Skeletal muscle tissue (tissue), 4 donors: ENCODE results near the gene MYO1A. TPM values are rescaled to one million over a fixed set of nuclear protein-coding genes. Genes with fewer than 3 reads are reported as not detected.

Experiments used
- H3K27ac ChIP-seq: one replicate; pipeline ENCODE4 v1.7.0; 2013; ENCODE audit warnings: mild to moderate bottlenecking, low read depth, low read length, inconsistent platforms
- H3K27me3 ChIP-seq, 3 donors: one replicate each; pipeline ENCODE4 v1.7.0; 2013; ENCODE audit warnings: low read length in 3 of 3; ENCODE audit not compliant: control insufficient read depth in 3 of 3, insufficient read depth in 3 of 3
- H3K36me3 ChIP-seq, 3 donors: one replicate each; pipeline ENCODE4 v1.7.0; 2013; ENCODE audit warnings: low read length in 3 of 3; ENCODE audit not compliant: control insufficient read depth in 3 of 3, insufficient read depth in 3 of 3
- H3K4me1 ChIP-seq, 3 donors: one replicate each; pipeline ENCODE4 v1.7.0; 2013; ENCODE audit warnings: low read length in 3 of 3, mild to moderate bottlenecking in 3 of 3; ENCODE audit not compliant: control insufficient read depth in 3 of 3, insufficient read depth in 3 of 3
- H3K4me3 ChIP-seq, 3 donors: one replicate each; pipeline ENCODE4 v1.7.0; 2013; ENCODE audit warnings: low read length in 3 of 3
- H3K9ac ChIP-seq, 3 donors: one replicate each; pipeline ENCODE4 v1.7.0; 2013; ENCODE audit warnings: low read length in 3 of 3, mild to moderate bottlenecking in 3 of 3, moderate library complexity in 2 of 3, low read depth in 1 of 3
- H3K9me3 ChIP-seq, 3 donors: one replicate each; pipeline ENCODE4 v1.7.0; 2013; ENCODE audit warnings: low read length in 3 of 3; ENCODE audit not compliant: control insufficient read depth in 3 of 3
- total RNA-seq: library from RNA; depleted of rRNA; stranded (reverse); fragments of >200 nt; gene quantifications from one replicate; pipeline ENCODE4 v1.2.3, GENCODE V29; 2014
- donor health status: Osteomylitis.

Gene MYO1A
- total RNA-seq, 1 donor from 2014 or later, result not detected

DNA sequence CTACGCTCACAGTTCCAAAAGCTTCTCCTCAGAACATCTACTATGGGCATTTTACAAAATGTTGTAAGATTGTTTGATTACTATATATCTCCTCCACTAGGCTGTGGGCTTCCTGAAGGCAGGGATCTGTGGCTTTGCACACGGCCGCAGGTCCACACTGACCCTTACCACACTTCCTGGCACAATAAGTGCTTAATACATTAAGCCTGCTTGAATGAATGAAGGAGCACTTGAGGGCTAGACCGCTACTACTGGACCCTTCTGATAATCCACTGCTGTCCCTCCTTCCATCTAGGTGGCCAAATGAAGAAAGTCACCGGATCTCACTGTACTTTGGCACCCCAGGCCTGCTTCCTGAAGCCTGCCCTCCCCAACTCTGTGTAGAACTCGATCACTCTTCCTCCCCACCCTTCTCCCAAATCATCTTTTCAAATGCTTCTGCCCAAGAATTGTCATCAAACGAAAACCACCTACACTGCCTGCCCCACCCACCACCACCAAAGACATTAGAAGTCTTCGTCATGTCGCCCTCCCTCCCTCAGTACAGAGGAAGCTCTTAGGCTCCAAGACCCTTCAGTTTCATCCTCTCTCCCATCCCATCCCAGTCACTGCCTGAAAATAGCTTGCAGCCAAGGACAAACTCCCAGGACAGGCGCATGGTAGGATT, 43.0 kb downstream of the MYO1A start:
- Histone ChIP-seq H3K36me3 (peaks cover 26 to 28% (median 27%) of the 10 kb centered on the region in 3 donors), H3K27ac (no peak overlapping the region), H3K9ac (peak overlapping the region in 2 of 3 donors; percentile 64 to 72)

DNA sequence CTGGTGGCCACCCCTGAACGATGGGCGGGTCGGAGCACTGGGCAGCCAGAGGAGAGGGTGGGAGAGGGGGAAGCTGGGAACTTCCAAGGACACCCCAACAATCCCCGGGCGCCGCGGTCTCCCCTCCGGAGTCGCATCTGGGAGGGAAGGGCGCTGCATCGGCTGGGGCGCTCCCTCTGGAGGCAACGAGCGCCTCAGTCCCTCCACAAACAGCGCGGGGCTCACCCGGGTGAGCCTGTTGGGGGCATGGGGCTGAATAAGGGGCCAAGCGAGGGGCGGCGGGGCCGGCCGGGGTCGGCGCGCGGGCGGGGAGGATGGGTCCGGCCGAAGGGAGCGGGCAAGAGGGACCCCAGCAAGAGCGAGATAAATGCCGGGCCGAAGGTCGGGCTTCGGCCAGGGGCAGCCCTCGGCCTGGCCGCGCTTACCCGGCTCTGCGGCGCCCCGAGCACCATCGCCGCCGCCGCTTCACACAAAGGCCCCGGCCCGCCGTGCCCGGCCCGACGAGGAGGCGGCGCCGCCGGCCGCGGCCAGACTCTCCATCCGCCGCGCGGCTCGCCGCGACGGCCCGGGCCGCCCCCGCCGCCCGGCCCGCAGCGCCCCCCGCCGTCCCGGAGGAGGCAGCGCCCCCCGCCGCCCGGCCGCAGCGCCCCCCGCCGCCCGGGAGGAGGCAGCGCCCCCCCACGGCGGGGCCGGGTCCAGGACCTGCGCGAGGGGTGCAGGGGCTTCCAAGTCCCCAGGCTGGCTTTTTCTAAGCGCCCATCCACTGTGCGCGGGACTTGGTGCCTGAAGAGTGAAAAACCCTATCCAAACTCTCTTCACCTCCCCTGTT, 43.7 kb downstream of the MYO1A start, which contains the start of gene ZBTB39:
Gene ZBTB39 (minus strand): TSS at position 567 of the 829 bp plus-strand sequence. CDS start 1,629 bp downstream, outside the sequence.
- H3K27ac ChIP-seq, result peak within 1 kb of the TSS; percentile 40

More for the DNA sequence above, 43.0 kb downstream of the MYO1A start:
- H3K27me3 ChIP-seq, result no peaks in the 10 kb centered on the region
- H3K9me3 ChIP-seq, result no peaks in the 10 kb centered on the region
- H3K4me3 ChIP-seq, result peak overlapping the region; percentile 58 to 68 (median 61)
- peaks cover 12 to 21% (median 14%) of the 10 kb centered on the region in 3 donors for H3K4me1 ChIP-seq

DNA sequence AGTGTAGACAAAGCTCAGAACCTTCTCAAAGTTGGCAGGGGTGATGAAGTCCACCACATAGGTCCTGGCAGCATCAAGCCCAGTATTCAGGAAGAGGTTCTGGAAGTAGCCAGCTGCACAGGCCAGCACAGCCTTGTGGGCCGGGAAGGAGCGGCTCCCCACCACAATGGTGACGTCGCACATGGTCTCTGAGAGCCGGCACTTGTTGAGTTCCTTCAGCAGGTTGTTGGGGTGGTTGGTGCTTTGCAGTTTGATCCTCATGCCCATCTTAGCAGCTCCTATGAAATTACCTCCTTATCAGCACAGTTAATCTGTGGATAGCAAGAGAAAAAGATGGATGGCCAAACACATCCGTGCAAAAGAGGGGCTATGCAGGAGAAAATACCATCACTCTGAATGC, 45.3 kb downstream of the MYO1A start:
- Histone ChIP-seq H3K4me1 (peaks cover 14 to 26% (median 17%) of the 10 kb centered on the region in 3 donors), H3K9ac (no peak overlapping the region), H3K9me3 (no peaks in the 10 kb centered on the region), H3K27ac (no peak overlapping the region), H3K4me3 (peak overlapping the region in 1 of 3 donors; percentile 14), H3K36me3 (peaks cover 36 to 43% (median 40%) of the 10 kb centered on the region in 3 donors), H3K27me3 (no peaks in the 10 kb centered on the region)

More for the DNA sequence above, 43.7 kb downstream of the MYO1A start, which contains the start of gene ZBTB39:
- Histone ChIP-seq H3K4me1 (peaks cover 14 to 26% (median 17%) of the 10 kb centered on the region in 3 donors), H3K9ac (peak within 1 kb of the TSS; percentile 73 to 90 (median 88)), H3K27me3 (no peaks in the 10 kb centered on the region), H3K4me3 (peak within 1 kb of the TSS; percentile 79 to 84 (median 80)), H3K9me3 (no peaks in the 10 kb centered on the region), H3K36me3 (peaks cover 34 to 35% (median 34%) of the 10 kb centered on the region in 3 donors)

DNA sequence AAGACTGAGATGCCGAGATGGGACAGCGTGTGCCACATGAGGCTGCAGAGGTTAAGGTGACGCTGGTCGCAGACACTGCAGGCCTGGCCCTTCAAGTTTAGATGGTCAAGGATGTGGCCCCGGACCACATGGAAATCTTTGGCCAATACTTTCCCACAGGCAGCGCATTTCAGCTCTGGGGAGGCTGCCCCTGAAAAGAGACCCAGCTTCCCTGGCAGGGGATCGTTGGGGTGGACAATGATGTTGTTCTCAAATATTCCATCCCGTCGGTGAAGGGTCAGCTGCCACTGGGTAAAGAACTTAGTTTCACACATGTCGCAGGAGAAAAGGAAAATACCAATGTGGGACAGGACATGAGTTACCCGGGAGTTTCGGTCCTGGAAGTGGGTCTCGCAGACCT, 46.5 kb downstream of the MYO1A start:
- H3K36me3 ChIP-seq, result peaks cover 40 to 43% (median 40%) of the 10 kb centered on the region in 3 donors
- no peak overlapping the region for H3K4me3 ChIP-seq
- H3K27me3 ChIP-seq, result no peaks in the 10 kb centered on the region
- H3K9ac ChIP-seq, result no peak overlapping the region
- H3K4me1 ChIP-seq, result peaks cover 14 to 26% (median 17%) of the 10 kb centered on the region in 3 donors
- H3K9me3 ChIP-seq, result no peaks in the 10 kb centered on the region
- no peak overlapping the region for H3K27ac ChIP-seq

DNA sequence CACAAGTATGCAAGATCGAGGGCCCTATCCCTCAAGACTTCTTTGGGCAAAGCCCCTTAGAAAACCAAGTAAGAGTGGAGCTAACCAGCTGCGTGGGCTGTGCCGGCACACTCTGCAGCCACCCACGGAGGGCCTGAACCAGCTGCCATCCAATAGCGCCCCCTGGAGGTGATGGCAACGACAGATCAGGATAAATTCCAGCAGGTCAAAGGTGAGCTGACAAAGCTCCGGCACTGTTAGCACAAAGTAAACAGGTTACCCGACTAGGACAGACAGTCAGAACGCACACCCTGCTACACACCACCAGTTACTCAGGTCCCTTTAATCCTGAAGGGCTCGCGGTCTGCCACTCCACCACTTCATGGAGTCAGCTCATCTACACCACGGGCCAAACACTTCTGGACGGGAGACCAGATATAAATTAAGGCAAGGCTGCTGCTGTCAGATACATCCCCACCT, 48.5 kb downstream of the MYO1A start:
- no peaks in the 10 kb centered on the region for H3K9me3 ChIP-seq
- no peak overlapping the region for H3K27ac ChIP-seq
- H3K27me3 ChIP-seq, result no peaks in the 10 kb centered on the region
- peaks cover 10 to 20% (median 16%) of the 10 kb centered on the region in 3 donors for H3K4me1 ChIP-seq
- H3K4me3 ChIP-seq, result no peak overlapping the region
- peaks cover 40 to 47% (median 46%) of the 10 kb centered on the region in 3 donors for H3K36me3 ChIP-seq
- no peak overlapping the region for H3K9ac ChIP-seq

DNA sequence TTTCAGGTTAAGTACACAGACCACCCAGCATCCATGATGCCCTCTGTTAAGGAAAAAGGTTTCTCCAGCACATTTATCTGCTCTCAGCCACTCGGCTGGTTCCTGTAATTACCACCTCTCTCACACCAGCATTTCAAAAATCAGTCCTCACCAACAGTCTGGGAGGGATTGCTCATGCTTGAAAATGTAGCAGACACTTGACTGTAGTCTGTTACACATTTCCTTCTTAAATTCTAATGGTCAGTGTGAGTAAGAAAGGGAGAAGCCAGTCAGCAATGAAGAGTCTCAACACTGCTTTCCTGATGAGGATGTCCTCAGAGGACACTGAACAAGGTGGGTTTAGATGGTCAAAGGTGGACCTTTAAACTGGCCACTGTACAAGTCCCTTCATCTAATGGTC, 49.5 kb downstream of the MYO1A start:
- H3K9ac ChIP-seq, result no peak overlapping the region
- peaks cover 43 to 47% (median 46%) of the 10 kb centered on the region in 3 donors for H3K36me3 ChIP-seq
- H3K27me3 ChIP-seq, result no peaks in the 10 kb centered on the region
- no peak overlapping the region for H3K4me3 ChIP-seq
- no peaks in the 10 kb centered on the region for H3K9me3 ChIP-seq
- H3K4me1 ChIP-seq, result peaks cover 6 to 14% (median 13%) of the 10 kb centered on the region in 3 donors
- no peak overlapping the region for H3K27ac ChIP-seq

DNA sequence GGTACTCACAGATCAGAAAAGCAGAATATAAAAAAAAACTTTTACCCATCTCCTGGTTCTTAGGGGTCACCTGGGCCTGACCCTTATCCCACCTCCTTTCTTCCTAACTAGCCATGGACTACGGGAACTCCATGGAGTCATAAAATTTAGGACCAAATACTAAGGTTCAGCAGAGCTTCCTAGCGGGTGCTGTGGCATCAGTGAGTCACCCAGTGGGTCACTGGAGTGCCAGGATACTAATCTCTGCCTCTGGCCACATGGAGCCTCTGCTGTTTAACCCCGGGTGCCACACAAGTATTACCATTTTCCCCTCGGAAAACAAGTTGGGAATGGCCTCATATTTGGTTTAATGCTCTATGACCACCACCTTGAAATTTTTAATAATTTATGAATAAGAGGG, 50.5 kb downstream of the MYO1A start:
- Histone ChIP-seq H3K27ac (no peak overlapping the region), H3K9ac (no peak overlapping the region), H3K27me3 (no peaks in the 10 kb centered on the region), H3K9me3 (no peaks in the 10 kb centered on the region), H3K36me3 (peaks cover 44 to 47% (median 45%) of the 10 kb centered on the region in 3 donors), H3K4me1 (peaks cover 0 to 8% (median 7%) of the 10 kb centered on the region in 3 donors), H3K4me3 (no peak overlapping the region)

DNA sequence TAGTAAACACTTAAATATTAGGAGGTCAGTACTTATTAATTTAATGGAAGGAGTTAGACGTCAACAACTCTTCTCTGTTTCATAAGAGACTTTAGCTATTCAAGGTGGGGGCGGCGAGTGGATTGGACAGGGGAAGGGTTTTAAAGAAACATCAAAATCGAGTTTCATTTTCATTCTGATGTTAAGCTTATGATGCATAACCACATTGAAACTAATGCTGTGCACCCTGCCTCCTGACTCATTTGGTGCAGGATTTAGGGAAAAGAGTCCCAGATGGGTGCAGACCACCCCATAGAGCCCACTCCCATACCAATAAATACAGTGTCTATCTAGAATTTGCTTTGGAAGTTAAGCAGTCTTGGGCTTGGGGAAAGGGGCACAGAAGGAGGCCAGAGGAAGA, 50.9 kb downstream of the MYO1A start:
- H3K4me1 ChIP-seq, result peaks cover 0 to 8% (median 5%) of the 10 kb centered on the region in 3 donors
- H3K9ac ChIP-seq, result no peak overlapping the region
- H3K36me3 ChIP-seq, result peaks cover 39 to 42% (median 40%) of the 10 kb centered on the region in 3 donors
- no peaks in the 10 kb centered on the region for H3K27me3 ChIP-seq
- H3K27ac ChIP-seq, result no peak overlapping the region
- H3K9me3 ChIP-seq, result no peaks in the 10 kb centered on the region
- H3K4me3 ChIP-seq, result no peak overlapping the region

DNA sequence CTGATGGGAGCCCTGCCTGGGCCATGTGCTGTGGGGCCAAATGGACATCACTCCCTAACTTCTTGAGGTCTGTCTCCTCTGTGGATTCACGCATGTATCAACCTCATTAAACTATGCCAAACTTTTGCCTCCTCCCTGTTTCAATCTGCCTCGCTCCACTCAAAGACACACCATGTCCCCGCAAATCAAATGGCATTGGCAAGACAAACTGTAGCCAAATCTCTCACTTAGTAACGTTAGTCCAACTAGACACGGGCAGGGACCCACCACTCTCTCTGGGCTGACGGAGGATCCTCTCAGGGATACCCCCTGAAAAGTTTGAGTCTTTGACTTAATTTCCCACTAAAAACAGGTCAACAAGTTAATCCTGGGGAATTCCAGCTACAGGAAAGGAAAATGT, 51.6 kb downstream of the MYO1A start:
- H3K36me3 ChIP-seq, result peaks cover 32 to 35% (median 33%) of the 10 kb centered on the region in 3 donors
- H3K4me1 ChIP-seq, result peaks cover 0 to 8% (median 5%) of the 10 kb centered on the region in 3 donors
- H3K4me3 ChIP-seq, result no peak overlapping the region
- H3K9ac ChIP-seq, result no peak overlapping the region
- no peaks in the 10 kb centered on the region for H3K9me3 ChIP-seq
- H3K27me3 ChIP-seq, result no peaks in the 10 kb centered on the region
- no peak overlapping the region for H3K27ac ChIP-seq
